ENCODE measurements around the gene ITGA11.

GRCh38 chr15:68441045-68441743 lies 9.2 kb upstream of the ITGA11 start:
- TF ChIP-seq EP300 (IDR thresholded peaks at IDR 0.05): no peak
- no peak for TF ChIP-seq CTCF (IDR thresholded peaks at IDR 0.05)
- no peak for TF ChIP-seq POLR2A (IDR thresholded peaks at IDR 0.05)

Data from ovary (tissue), 3 donors.